Activated T-helper 1 cell treated with Interleukin-2 at 50 U/mL for 16 hours (primary cell): ENCODE results near the gene TBC1D4.
"Not testable (repeated sequence)": the region's sequence is repeated elsewhere in the genome, so short reads cannot be mapped to it uniquely, and the experiment has no call there.

Experiments
- DNase-seq: peaks from one replicate; pipeline ENCODE4 v3.0.0-alpha.2; 2020; ENCODE audit warnings: low read depth

The TBC1D4 gene

DNA sequence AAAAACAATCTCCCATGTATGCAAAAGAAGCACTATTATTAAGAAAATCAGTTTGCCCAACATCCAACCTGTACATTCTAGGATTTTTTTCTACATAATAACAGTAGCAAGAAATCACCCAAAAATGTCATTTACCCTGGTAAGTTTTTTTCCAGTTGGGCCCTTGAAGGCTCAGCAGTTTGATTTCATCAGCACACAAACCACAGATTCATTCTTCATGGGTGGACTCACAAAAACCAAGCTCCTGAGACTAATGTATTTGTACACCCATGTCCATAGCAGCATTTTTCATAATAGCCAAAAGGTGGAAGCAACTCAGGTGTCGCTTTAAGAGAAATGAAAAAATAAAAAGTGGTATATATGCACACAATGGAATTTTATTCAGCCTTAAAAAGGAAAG, 210.1 kb downstream of the TBC1D4 start:
- no peak for DNase-seq

GRCh38 chr13:75268481-75268880, 213.5 kb downstream of the TBC1D4 start:
- not testable (repeated sequence) for DNase-seq

GRCh38 chr13:75264611-75265010, 217.4 kb downstream of the TBC1D4 start:
- DNase-seq = no peak

- DNase-seq = no peak
Measured at GRCh38 chr13:75263741-75264407, 218.1 kb downstream of the TBC1D4 start.

DNA sequence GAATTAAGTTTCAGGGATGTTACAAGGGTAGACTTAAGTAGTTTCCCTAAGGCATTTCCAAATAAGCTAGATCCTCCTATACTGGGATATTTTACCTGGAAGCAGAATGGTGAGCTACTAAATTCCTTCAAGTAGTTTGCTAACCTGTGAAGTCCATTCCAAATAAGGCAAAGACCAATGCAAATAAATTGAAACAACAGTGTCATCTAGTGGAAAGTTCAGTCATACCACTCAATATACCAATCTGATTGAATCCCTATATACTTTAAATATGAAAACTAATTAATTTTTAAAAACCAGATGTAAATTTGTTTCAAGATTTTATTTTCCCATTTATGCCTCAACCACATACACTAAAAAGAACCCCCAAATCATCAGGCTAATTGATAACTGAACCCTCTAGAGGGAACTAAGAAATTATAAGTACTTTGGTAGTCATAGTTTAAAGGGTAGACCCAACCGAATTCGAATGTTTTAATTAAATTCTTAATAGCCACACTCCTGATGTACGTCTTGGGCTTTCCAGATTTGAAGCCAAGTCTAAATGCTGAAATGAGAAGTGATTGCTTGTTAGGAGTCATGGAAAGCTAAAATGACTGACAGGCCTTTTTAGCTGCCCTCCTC, 223.7 kb downstream of the TBC1D4 start:
- DNase-seq = no peak

DNA sequence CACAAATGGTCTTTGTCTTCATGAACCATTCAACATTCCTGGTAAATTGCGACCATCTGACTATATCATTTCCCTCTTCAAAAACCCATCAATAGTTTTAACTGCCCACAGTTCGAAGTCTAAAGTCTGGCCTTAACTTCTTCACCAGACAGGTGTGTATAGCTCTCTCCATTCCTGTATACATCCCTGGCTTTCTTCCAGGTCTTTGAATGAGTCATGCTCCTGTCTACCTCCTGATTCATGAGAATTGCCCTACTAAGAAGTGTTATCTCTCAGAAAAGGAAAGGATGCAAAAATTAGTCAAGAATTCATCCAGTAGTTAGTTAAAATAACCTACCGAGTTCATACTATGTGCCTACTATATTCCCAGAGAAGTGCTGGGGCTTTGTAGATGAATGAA, 225.0 kb downstream of the TBC1D4 start:
- no peak for DNase-seq

DNA sequence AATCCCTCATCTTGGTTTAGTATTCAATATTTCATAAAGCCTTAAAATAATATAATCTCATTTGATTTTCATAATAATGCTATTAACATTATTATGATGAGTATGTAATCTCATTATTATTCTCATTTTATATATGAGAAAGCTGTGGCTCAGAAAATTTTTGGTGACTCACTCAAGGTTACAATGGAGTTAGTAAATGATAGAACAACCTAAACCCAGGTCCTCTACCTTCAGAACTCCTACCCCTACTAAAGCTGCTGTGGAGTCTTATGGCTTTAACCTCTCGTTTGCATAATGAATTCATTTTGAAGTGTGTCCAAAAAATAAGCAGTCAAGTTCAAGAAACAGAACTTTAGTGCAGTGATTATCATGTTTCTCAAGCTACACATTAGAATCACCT, 226.3 kb downstream of the TBC1D4 start:
- DNase-seq = no peak

GRCh38 chr13:75255147-75255546, 226.8 kb downstream of the TBC1D4 start:
- no peak for DNase-seq

GRCh38 chr13:75251188-75251587, 230.8 kb downstream of the TBC1D4 start:
- no peak for DNase-seq

DNA sequence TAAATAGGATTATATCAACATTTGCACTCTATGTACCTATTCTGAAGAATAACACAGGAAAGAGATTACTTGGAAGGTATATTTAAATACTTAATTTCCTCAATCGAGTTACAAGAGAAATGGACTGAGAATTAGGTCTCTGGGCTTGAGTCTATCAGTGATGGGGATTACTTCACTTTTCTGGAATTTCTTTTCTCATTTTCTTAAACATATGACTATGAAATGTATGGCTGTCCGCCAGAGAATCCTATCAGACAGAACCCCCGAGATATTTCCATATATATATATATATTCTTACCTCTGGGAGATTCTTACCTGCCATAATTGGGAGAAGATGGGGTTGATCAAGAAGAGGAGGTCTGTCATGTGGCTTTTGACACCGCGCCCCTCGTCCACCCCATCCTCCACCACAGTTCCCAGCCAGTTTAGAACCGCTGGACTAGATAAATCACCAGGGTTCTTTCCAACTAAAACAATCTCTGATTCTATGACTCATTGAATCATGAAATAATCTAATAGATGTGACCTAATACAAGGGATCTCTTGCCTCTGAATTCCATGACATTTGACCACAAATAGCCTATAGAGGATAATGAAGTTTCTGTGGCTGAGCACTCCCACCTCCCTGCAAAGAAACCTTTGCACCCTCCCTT, 231.3 kb downstream of the TBC1D4 start:
- no peak for DNase-seq

GRCh38 chr13:75245578-75245977, 236.4 kb downstream of the TBC1D4 start:
- not testable (repeated sequence) for DNase-seq

DNA sequence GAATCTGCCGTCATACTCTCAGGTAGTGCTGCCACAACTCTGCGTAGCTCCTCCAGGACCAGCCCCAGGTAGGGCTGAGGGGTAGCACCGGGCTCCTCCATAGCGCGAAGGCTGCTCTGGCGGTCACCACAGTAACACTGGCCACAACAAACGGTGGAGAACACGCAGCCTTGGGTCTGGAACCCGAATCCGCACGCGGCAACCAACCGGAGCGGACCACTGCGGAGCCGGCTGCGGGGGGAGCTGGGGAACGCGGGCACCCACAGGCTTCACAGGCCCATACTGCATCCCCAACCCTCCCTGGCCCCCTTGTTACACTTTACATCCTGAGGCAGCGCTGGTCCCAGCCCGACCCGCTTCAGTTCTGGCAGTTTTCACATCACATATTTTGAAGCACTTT, 241.7 kb downstream of the TBC1D4 start:
- not testable (repeated sequence) for DNase-seq

DNA sequence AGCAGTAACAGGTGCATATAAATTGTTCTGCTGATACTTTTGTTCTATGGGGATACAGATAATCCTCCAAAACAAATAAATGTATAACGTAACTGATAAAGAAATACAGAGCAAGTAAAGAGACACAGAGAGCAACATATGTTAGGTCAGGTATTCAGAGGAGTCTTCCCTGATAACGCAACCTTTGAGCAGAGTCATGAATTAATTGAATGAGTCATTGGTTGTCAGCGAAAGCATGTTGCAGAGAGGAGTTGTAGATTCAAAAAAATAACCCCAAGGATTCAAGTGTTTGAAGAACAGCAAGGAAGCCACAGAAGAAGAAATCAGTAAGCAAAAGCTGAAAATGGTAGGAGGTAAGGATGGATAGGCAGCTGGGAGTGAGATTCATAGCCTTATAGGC, 245.2 kb downstream of the TBC1D4 start:
- no peak for DNase-seq
